GM18951 (cell line): ENCODE data around the gene ZNF548.

Source experiments
- POLR2A ChIP-seq: IDR thresholded peaks from 4 replicates; pipeline ENCODE4 v1.6.1; 2011; ENCODE audit warnings: mild to moderate bottlenecking; ENCODE audit not compliant: insufficient read length, insufficient read depth; ENCODE audit errors: extremely low read depth
- in situ Hi-C: fragments of 300-500 bp; cut with MboI; formaldehyde crosslinking; loops from one replicate; pipeline ENCODE4 v1.12.0; 2022; ENCODE audit warnings: low sequenced_read_pairs, mixed read lengths, inconsistent platforms; ENCODE audit not compliant: unreplicated experiment

Gene ZNF548

DNA sequence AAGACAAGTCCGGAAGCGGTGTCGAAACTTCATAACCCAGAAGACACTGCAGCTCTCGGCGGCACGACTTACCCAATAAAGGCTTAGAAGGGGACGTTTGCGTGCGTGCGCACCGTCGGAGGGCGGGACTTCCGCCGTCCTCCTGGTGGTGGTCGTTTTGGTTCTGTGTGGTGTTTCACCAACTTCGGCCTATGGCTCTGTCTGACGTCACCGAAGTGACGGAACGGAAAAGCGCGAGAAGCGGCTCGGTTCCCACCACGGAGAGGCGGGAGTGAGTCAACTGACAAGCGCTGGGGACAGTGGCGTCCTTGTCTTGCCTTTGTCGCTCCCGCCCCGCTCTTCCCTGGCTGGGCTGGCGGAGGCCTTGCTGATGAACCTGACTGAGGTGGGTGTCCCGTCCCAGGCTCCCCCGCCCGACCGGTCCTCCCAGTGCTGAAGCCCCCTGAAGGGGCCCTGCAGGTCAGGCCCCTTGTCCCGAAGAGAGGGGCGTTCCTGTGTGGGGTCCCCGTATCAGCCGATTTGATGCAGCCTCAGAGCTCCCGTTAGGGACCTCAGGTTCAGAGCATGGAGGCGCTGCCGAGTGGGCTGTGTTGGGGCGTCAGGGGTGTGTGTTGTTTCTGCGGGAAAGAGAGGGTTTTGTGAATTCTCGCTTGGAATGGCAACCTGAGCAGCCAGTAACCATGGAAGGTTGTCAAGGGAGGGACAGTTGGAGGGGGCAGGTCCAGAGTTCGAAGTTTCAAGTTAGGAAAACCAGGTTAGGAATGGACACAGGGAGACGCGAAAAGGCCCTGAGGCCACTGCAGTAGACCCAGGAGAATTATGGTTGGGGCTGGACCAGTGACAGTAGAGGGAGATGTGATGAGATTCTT lies at the start of gene ZNF548:
TSS of gene ZNF548 (plus strand) at position 125 of the 869 bp plus-strand sequence. CDS start at position 371, 246 bp downstream.
- in situ Hi-C loops: no loop called here
- peak; percentile 64 for TF ChIP-seq POLR2A

DNA sequence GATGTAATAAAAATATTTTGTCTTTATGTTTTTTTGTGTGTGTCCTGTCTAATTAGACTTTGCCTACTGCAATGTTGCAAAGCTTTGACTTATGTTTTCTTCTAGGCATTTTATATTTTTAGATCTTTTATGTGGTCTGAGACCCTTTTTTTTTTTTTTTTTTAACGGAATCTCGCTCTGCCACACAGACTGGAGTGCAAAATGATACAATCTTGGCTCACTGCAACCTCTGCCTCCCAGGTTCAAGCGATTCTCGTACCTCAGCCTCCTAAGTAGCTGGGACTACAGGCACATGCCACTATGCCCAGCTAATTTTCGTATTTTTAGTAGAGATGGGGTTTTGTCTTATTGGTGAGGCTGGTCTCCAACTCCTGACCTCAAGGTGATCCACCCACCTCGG lies 47.1 kb upstream of the ZNF548 start:
- no peak for TF ChIP-seq POLR2A
- in situ Hi-C loops: no loop called here

GRCh38 chr19:57348136-57348535 lies 41.5 kb upstream of the ZNF548 start:
- TF ChIP-seq POLR2A: no peak
- in situ Hi-C loops: no loop called here

- in situ Hi-C loops: no loop called here
Observed at GRCh38 chr19:57350877-57351805, 38.5 kb upstream of the ZNF548 start, which contains the start of gene ZNF304. Gene ZNF304, plus strand, starts transcription at chr19:57351271. Its CDS starts 394 bp downstream, at chr19:57351665.

DNA sequence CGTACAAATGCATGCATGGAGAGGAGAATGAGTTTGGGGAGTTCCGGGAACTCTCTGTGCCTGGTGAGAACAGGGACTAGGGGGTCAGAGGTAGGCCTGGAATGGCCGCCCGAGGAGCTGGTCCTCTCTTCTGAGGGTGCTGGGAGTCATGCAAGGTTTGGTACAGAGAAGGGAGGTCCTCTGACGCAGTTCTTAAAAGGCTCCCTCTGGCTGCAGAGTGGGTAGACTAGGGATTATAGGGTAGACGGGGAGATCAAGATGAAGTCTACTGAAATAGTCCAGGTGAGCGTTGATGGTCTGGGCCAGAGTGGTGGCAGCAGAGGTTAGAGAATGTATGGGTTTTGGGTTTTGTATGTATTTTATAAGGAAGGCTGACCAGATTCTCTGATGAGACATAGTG lies 37.8 kb upstream of the ZNF548 start:
- in situ Hi-C loops: no loop called here
- no peak for TF ChIP-seq POLR2A

More at GRCh38 chr19:57350877-57351805, 38.5 kb upstream of the ZNF548 start, which contains the start of gene ZNF304:
- TF ChIP-seq POLR2A: peak; percentile 63

GRCh38 chr19:57355916-57356315 lies 33.7 kb upstream of the ZNF548 start:
- in situ Hi-C loops: no loop called here
- TF ChIP-seq POLR2A: no peak

- in situ Hi-C loops: no loop called here
- TF ChIP-seq POLR2A: no peak
Observed at GRCh38 chr19:57357406-57357805, 32.2 kb upstream of the ZNF548 start.

- TF ChIP-seq POLR2A: no peak
Observed at GRCh38 chr19:57359300-57359699, 30.4 kb upstream of the ZNF548 start.

DNA sequence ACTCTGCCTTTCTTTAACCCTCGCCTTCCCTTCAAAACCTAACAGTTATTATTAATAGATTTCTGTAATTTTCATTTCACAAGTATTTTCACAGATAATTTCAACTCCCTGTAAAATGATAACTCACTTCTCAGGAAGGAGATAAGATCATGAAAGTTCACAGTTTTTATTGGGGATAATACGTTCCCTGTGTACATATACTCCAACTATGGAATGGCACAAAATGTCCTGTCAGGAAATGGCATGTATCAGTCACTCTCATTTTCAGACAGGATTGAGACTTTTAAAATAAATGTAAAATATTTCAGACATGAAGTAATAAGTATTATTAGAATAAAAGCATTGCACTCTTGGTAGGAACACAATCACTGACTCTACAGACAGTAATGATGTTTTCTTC lies 27.2 kb upstream of the ZNF548 start:
- TF ChIP-seq POLR2A: no peak
- in situ Hi-C loops: no loop called here

More at GRCh38 chr19:57359300-57359699, 30.4 kb upstream of the ZNF548 start:
- in situ Hi-C loops: no loop called here

GRCh38 chr19:57362997-57363687 lies 26.5 kb upstream of the ZNF548 start, which contains the start of the genes TRAPPC2B and ZNF547:
Gene TRAPPC2B, plus strand, starts transcription at chr19:57363551. Its CDS starts 1,283 bp downstream, at chr19:57364834.
Gene ZNF547, plus strand, starts transcription at chr19:57363551. Its CDS starts 5,005 bp downstream, at chr19:57368556.
- in situ Hi-C loops: no loop called here
- peak; percentile 67 for TF ChIP-seq POLR2A

GRCh38 chr19:57363688-57364181 lies 25.9 kb upstream of the ZNF548 start:
- TF ChIP-seq POLR2A: no peak
- in situ Hi-C loops: no loop called here

DNA sequence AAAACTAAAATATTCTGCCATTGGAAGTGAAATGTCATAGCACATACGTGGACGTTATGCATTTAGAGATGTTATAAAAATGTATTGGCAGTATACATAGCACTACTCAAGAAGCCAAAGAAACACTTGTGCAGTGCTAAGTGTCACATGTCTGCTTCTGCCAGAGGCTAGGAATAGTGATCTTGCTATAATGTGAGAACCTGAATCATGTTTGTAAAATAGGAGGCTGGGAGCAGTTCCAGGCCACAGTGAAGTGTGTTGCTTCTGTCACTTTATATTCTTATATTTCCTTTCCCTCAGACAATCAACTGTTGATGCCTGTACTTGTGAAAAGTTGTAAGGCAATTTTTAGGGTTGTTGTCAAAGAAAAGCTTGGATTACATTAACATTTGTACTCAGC lies 22.9 kb upstream of the ZNF548 start:
- TF ChIP-seq POLR2A: no peak
- in situ Hi-C loops: no loop called here
